GM18526 (cell line): ENCODE measurements around the gene CSNK1D.

Experiments
- POLR2A ChIP-seq: IDR thresholded peaks from 3 replicates; pipeline ENCODE4 v1.6.1; 2011; ENCODE audit not compliant: insufficient read length; ENCODE audit errors: extremely low read depth

CSNK1D gene

DNA sequence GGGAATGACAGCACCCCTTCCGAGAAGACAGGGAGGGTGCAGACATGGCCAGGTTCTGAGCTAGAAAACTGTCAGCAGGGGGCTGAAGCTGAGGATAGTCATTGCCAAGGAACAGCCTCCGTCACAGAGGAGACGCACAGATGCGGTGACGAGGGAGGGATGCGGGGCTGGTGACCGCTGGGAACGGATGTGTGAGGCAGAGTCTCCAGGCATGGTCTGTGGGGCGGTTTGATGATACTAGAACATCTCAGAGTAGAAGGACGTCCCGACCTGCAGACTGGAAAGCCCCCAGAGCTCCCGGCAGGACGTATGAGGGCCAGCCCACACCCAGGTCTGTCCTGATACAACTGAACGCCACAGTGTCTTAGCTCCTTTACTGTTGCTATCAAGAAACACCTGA lies 1.8 kb upstream of the CSNK1D start:
- no peak for TF ChIP-seq POLR2A

GRCh38 chr17:82274134-82275020 lies 877 bp upstream of the CSNK1D start:
- no peak for TF ChIP-seq POLR2A

- no peak for TF ChIP-seq POLR2A
These were observed 789 bp downstream of the CSNK1D start for GRCh38 chr17:82272495-82273326.

DNA sequence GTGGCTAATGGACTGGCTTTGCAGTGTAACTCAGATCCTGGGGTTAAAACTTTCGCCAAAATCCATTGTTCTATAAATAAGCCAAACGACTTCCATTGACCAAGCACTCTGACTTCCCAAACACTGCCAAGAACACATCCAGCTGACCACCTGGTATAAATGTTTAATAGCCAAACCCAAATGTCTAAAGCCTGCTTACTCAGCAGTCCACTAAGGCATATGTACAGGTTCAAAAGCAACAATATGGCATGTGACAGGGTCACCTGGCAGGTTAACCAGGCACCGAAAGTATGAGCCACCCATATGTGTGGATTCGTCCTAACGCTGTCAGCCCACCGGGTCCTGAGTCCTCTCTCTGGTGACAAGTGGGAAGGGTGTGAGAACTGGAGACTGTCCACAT lies 2.1 kb downstream of the CSNK1D start:
- no peak for TF ChIP-seq POLR2A

DNA sequence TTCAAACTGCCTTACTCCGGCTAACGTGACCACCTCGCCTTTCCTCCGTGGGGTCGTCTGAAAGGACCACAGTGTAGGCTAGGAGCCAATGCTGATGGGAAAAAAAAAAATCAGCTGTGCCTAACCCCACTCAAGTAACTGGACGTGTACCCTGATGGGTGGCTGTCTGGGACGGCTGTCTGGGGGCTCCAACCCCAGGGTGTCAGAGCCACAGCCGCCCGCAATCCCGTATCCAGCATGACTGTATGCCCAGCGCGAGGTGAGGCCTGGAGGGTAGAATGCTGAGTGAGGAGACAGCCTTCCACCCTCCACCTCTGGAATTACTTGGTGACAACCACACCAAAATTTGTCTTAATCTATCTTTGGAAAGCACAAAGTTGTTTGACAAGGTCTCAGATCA lies 2.8 kb downstream of the CSNK1D start:
- no peak for TF ChIP-seq POLR2A

DNA sequence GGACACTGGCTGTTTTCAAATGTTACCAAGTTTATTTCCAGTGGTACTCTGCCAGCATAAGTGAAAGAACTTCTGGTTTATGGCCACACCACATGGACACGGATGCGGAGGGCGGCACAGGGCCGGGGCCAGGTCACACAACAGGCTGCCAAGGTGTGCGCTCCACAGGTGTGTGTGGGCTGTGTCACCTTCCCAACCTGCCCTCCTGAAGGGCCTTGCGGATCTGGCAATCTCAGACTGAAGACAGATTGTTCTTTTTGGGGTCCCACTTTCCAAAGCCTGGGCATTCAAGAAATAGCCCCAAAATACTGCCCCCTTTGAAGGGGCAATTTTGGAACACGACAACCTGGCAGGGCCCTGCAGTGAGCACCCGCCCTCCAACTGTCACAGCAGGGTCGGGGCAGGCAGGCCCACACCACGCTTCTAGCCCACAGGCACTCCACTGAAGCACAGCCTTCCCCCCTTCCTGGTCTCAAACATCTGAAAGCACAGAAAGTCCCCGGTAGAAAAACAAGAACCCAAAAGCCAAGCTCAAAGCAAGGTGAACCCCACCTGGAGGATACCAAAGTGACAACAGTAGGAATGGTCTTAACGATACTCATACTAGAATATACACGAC lies 3.5 kb downstream of the CSNK1D start:
- TF ChIP-seq POLR2A: no peak

DNA sequence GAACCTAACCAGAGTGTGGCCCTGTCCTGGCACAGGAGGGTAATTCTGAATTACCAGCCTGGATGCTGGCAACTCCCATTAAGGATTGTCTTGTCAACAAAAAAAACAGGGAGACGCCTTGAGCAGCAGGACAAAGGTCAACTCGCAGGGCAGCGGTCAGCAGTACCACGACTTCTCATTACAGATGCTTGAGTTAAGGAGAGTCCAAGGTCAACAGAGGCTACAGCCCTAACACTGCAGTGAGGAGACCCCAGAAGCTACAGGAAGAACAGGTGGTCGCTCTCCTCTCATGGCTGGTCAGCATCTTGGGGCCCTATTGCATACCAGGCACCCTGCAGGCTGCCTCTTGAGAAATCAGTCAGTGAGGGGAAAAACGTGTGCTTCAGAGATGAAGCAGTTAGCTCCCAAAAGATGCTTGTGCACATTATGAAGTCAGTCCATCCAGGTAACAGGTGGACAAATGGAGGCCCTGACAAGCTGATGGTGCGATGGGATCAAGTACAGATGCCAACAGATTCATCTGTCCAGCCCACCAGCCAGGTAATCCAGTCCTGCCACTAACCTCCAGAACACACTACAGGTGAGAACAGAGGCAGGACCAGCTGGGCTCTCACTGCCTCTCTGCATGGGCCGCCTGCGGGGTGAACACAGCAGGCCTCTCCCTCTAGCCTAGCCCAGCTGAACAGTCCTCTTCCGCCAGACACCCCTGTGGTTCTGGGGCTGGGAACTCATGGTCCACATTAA lies 4.2 kb downstream of the CSNK1D start:
- TF ChIP-seq POLR2A: no peak

DNA sequence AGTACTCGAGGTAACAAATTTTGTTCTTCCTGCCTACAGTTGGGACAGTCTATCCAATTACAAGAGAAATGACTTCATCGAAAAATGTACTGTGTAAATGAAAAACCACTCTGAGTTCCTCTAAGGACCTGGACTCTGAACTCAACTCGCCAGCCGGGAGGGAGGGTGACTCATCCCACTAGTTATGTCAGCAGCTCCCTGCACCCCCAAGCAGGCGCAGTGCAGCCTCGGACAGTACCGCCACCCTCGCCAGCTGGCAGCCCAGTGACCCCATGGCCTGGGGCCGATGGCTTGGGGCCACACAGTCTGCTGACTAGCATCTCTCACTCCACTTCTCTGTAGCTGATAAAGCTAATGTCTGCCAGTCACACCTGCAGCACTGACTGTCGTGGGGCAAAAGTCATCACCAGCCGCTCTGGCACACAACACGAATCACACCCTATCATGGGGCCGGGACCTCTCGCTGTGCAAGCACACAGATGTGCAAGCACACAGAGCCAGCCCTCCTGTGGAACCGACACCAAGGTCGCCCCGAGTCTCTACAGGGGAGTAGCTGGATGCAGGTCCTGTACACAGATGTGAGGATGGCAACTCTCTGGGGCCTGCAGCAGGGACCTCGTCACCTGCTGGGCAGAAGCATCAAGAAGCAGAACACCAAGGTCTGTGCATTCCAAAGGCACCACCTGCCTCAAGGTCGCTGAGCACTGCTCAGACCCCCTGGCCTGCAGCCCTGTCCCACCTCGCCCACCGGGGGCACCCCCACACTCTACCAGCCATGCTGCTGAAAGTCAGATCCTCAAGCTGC lies 5.7 kb downstream of the CSNK1D start:
- TF ChIP-seq POLR2A: no peak

DNA sequence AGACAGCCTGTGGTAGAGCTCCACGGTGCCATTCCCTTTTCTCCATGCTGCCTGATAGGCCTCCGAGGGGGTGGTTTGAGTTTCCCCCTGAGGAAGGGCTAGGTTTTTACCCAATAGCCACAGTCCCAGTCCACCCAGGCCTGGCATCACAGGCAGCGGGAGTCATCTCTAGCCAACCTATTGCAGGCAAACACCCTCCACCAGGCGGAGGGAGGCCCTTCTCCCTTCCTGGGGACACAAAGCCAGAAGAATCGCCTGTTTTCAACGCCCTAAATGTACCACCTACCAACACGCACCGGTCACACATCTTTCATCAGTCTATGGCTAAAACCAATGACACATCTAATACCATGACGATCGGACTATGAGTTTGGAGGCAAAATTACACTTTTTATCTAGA lies 7.4 kb downstream of the CSNK1D start:
- no peak for TF ChIP-seq POLR2A

DNA sequence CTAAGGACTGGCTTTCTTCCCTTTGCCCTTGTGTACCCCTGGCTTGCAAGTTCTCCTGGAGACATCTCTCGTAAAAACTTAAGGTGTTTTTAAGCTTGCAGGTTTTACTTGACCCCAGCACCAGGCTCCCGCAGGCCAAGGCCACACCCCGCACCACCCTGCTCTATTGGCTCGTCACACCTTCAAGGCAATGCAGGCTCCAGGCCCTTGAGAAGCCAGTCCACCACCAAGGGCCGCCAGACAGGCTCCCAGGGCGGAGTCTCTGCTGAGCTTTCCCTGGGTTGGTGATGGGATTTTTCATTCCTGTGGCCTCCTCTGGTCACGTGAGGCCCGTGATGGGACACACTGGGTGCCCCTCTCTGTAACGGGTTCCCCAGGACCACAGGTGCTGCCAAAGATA lies 9.9 kb downstream of the CSNK1D start:
- TF ChIP-seq POLR2A: no peak

GRCh38 chr17:82262344-82262743 lies 11.2 kb downstream of the CSNK1D start:
- no peak for TF ChIP-seq POLR2A

DNA sequence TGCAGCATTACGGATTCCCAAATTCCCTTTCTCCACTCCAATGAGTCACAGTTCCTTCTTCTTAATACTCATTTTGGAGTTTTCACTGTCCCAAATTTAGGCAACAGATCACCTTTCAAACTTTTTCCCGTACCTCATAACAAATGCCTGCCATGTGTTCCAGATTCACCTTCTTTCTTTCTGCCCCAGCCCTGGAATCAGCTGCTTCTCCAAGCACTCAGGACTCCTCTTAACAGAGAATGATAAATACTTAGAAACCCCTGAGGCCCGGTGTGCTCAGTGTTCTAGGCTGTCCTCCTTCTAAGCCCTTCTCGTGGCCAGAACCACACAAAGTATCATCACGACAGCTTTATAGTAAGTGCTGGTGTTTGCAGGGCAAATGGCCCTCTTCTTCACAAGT lies 14.9 kb downstream of the CSNK1D start:
- no peak for TF ChIP-seq POLR2A

GRCh38 chr17:82257473-82257872 lies 16.0 kb downstream of the CSNK1D start:
- no peak for TF ChIP-seq POLR2A

DNA sequence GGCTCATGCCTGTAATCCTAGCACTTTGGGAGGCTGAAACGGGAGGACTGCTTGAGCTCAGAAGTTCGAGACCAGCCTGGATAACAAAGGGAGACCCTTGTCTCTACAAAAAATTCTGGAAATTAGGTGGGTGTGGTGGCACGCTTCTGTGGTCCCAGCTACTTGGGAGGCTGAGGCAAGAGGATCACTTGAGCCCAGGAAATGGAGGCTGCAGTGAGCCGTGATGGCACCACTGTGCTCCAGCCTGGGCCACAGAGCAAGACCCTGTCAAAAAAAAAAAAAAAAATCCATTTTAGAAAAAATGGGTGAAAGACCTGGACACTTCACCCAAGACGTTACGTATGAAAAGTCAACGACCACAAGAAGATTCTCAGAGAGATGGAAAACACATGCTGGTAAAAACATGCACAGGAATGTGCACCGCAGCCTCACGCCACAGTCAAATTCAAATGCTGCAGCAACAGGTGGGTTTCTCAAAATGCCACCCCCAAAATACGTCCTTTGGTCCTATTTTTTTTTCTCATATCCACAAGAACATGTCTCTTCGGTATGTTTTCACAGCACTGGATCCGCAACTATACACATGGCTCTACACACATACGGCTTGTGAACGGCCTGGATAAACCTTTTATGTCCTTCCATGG lies 17.1 kb downstream of the CSNK1D start:
- TF ChIP-seq POLR2A: no peak
